Nephron progenitor cell (in vitro differentiated cells): ENCODE results near the gene TCF7L1.

Experiments used
- DNase-seq: peaks from one replicate; pipeline ENCODE4 v3.0.0; 2021
- H3K27ac Mint-ChIP-seq: 2 replicates; pipeline ENCODE4 v1.8.0; 2021; ENCODE audit warnings: mild to moderate bottlenecking, moderate library complexity, mixed read lengths
- H3K27me3 Mint-ChIP-seq: 2 replicates; pipeline ENCODE4 v1.8.0; 2021; ENCODE audit warnings: mild to moderate bottlenecking, low read depth, mixed read lengths; ENCODE audit not compliant: poor library complexity
- H3K36me3 Mint-ChIP-seq: 2 replicates; pipeline ENCODE4 v1.8.0; 2021; ENCODE audit warnings: low read depth, mixed read lengths
- H3K4me1 Mint-ChIP-seq: 2 replicates; pipeline ENCODE4 v1.8.0; 2021; ENCODE audit warnings: mixed read lengths
- H3K4me3 Mint-ChIP-seq: 2 replicates; pipeline ENCODE4 v1.8.0; 2021; ENCODE audit warnings: mild to moderate bottlenecking, moderate library complexity, mixed read lengths
- H3K9me3 Mint-ChIP-seq: 2 replicates; pipeline ENCODE4 v1.8.0; 2021; ENCODE audit warnings: mild to moderate bottlenecking, moderate library complexity, mixed read lengths
- TF ChIP-seq, protein P1 (sequence below): fragments of 200-600 bp; sonication (generic); IDR thresholded peaks from 2 replicates; pipeline ENCODE4 v1.5.0; 2021; ENCODE audit warnings: antibody characterized with exemption

Gene TCF7L1

GRCh38 chr2:85132834-85133637 lies at the start of gene TCF7L1:
Gene TCF7L1, plus strand, starts transcription at chr2:85133392. Its CDS starts 293 bp downstream, at chr2:85133685.
- Mint-ChIP-seq H3K9me3 (no peaks in the 10 kb centered on the region), H3K27me3 (peaks cover 10% of the 10 kb centered on the region), H3K4me3 (peak within 1 kb of the TSS; percentile 87), H3K4me1 (peaks cover 46% of the 10 kb centered on the region), H3K36me3 (peaks cover 12% of the 10 kb centered on the region), H3K27ac (no peak within 1 kb of the TSS)
- TF ChIP-seq, protein P1, sequence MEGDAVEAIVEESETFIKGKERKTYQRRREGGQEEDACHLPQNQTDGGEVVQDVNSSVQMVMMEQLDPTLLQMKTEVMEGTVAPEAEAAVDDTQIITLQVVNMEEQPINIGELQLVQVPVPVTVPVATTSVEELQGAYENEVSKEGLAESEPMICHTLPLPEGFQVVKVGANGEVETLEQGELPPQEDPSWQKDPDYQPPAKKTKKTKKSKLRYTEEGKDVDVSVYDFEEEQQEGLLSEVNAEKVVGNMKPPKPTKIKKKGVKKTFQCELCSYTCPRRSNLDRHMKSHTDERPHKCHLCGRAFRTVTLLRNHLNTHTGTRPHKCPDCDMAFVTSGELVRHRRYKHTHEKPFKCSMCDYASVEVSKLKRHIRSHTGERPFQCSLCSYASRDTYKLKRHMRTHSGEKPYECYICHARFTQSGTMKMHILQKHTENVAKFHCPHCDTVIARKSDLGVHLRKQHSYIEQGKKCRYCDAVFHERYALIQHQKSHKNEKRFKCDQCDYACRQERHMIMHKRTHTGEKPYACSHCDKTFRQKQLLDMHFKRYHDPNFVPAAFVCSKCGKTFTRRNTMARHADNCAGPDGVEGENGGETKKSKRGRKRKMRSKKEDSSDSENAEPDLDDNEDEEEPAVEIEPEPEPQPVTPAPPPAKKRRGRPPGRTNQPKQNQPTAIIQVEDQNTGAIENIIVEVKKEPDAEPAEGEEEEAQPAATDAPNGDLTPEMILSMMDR, result peak; percentile 80
- peak; percentile 93 for DNase-seq

- H3K27ac Mint-ChIP-seq, result no peak overlapping the region
- TF ChIP-seq, protein P1, result no peak
- H3K4me1 Mint-ChIP-seq, result no peaks in the 10 kb centered on the region
- DNase-seq, result no peak
- no peak overlapping the region for H3K4me3 Mint-ChIP-seq
- H3K27me3 Mint-ChIP-seq, result peaks cover 36% of the 10 kb centered on the region
- H3K9me3 Mint-ChIP-seq, result peaks cover 14% of the 10 kb centered on the region
- H3K36me3 Mint-ChIP-seq, result no peaks in the 10 kb centered on the region
Measured at GRCh38 chr2:85085563-85085962, 47.6 kb upstream of the TCF7L1 start.

DNA sequence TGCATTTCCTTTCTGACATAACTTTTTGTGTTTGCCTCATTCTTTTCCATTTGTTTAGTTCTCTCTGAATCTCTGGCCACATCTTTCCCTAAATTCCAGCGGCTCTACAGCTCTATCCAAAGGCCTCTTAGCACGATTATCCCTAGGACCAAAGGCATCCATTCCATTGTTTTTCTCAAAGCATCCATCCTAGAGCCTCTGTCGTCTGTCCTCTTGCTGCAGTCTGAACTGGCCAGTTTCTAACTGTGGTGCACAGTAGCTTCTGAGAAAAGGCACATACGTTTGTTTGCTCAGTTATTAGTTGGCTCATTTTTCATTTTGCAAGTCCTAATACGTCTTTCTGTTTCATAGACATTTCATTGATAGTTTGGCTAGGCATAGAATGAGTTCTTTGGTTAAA lies 45.7 kb upstream of the TCF7L1 start:
- TF ChIP-seq, protein P1, result no peak
- H3K4me3 Mint-ChIP-seq, result no peak overlapping the region
- H3K27me3 Mint-ChIP-seq, result peaks cover 37% of the 10 kb centered on the region
- H3K27ac Mint-ChIP-seq, result no peak overlapping the region
- H3K36me3 Mint-ChIP-seq, result no peaks in the 10 kb centered on the region
- DNase-seq, result no peak
- no peaks in the 10 kb centered on the region for H3K4me1 Mint-ChIP-seq
- peaks cover 7% of the 10 kb centered on the region for H3K9me3 Mint-ChIP-seq

GRCh38 chr2:85088921-85089320 lies 44.3 kb upstream of the TCF7L1 start:
- Mint-ChIP-seq H3K36me3 (no peaks in the 10 kb centered on the region), H3K27me3 (peaks cover 27% of the 10 kb centered on the region), H3K4me1 (no peaks in the 10 kb centered on the region), H3K4me3 (no peak overlapping the region), H3K27ac (no peak overlapping the region), H3K9me3 (peaks cover 8% of the 10 kb centered on the region)
- TF ChIP-seq, protein P1, result no peak
- no peak for DNase-seq

- Mint-ChIP-seq H3K36me3 (no peaks in the 10 kb centered on the region), H3K27ac (no peak overlapping the region), H3K4me3 (no peak overlapping the region), H3K9me3 (peaks cover 12% of the 10 kb centered on the region), H3K27me3 (peaks cover 24% of the 10 kb centered on the region), H3K4me1 (no peaks in the 10 kb centered on the region)
- no peak for DNase-seq
- TF ChIP-seq, protein P1, result no peak
Measured at GRCh38 chr2:85089585-85089984, 43.6 kb upstream of the TCF7L1 start.

DNA sequence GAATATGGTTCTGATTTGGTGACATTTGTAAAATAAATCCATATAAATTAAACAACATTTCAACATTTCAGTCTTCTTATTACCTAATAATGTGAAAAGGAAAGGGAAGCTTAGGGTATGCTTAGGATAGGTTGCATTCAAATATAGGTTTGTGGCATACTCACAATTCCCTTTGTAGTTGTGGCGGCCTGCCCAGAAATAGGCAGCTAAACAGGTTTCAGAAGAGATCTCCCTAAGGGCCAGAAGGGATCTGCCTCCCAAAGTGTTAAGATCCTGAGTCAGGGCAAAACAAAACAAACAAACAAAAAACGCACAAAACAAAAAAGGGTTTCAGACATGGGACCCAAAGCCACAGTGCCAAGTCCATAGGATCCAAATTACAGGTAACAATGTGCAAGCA lies 41.4 kb upstream of the TCF7L1 start:
- peaks cover 25% of the 10 kb centered on the region for H3K27me3 Mint-ChIP-seq
- H3K4me1 Mint-ChIP-seq, result no peaks in the 10 kb centered on the region
- H3K27ac Mint-ChIP-seq, result no peak overlapping the region
- H3K9me3 Mint-ChIP-seq, result peaks cover 15% of the 10 kb centered on the region
- no peaks in the 10 kb centered on the region for H3K36me3 Mint-ChIP-seq
- TF ChIP-seq, protein P1, result no peak
- no peak overlapping the region for H3K4me3 Mint-ChIP-seq
- no peak for DNase-seq
